NT2/D1 (cell line): ENCODE results near the gene USP17L25.
"Not testable (repeated sequence)": the region's sequence is repeated elsewhere in the genome, so short reads cannot be mapped to it uniquely, and the experiment has no call there.

Experiments used
- DNase-seq: peaks from one replicate; pipeline ENCODE4 v3.0.0-alpha.2; 2011; ENCODE audit warnings: low read depth, low spot score
- H3K27me3 ChIP-seq: 2 replicates; pipeline ENCODE4 v1.6.0; 2011; ENCODE audit warnings: mild to moderate bottlenecking; ENCODE audit not compliant: insufficient read length, insufficient read depth
- H3K36me3 ChIP-seq: 2 replicates; pipeline ENCODE4 v1.6.1; 2011; ENCODE audit warnings: mild to moderate bottlenecking, low read length, mixed read lengths; ENCODE audit not compliant: insufficient read depth, insufficient read length
- H3K4me1 ChIP-seq: 2 replicates; pipeline ENCODE4 v1.5.1; 2011; ENCODE audit not compliant: insufficient read depth, insufficient read length
- H3K4me3 ChIP-seq: 2 replicates; pipeline ENCODE4 v1.5.1; 2011; ENCODE audit warnings: low read depth; ENCODE audit not compliant: insufficient read length
- H3K9ac ChIP-seq: 2 replicates; pipeline ENCODE4 v1.6.0; 2011; ENCODE audit warnings: low read depth; ENCODE audit not compliant: insufficient read length
- H3K9me3 ChIP-seq: 2 replicates; pipeline ENCODE4 v1.5.1; 2011; ENCODE audit warnings: mild to moderate bottlenecking, low read length; ENCODE audit not compliant: insufficient read depth

Gene USP17L25, protein sequence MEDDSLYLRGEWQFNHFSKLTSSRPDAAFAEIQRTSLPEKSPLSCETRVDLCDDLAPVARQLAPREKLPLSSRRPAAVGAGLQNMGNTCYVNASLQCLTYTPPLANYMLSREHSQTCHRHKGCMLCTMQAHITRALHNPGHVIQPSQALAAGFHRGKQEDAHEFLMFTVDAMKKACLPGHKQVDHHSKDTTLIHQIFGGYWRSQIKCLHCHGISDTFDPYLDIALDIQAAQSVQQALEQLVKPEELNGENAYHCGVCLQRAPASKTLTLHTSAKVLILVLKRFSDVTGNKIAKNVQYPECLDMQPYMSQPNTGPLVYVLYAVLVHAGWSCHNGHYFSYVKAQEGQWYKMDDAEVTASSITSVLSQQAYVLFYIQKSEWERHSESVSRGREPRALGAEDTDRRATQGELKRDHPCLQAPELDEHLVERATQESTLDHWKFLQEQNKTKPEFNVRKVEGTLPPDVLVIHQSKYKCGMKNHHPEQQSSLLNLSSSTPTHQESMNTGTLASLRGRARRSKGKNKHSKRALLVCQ

DNA sequence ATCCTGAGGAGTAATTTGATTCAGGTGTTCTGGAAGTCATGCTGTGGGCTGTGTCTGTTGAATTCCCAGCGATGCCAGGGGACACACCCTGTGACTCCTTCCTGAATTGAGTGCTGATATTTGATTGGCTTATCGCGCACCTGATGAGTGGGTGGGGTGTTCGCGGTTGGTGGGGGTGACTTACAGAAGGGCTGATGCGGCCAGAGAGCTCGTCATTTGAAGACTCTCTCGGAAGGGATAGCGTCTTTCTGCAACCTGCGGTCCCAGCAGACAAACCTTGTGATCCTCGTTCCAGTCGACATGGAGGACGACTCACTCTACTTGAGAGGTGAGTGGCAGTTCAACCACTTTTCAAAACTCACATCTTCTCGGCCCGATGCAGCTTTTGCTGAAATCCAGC is at the start of gene USP17L25:
Gene USP17L25, plus strand, starts transcription at position 301 of the 400 bp plus-strand sequence. Its CDS starts 0 bp downstream, at position 301.
- not testable (repeated sequence) for H3K9me3 ChIP-seq, H3K36me3 ChIP-seq, H3K4me3 ChIP-seq, H3K4me1 ChIP-seq, H3K27me3 ChIP-seq, DNase-seq, H3K9ac ChIP-seq

DNA sequence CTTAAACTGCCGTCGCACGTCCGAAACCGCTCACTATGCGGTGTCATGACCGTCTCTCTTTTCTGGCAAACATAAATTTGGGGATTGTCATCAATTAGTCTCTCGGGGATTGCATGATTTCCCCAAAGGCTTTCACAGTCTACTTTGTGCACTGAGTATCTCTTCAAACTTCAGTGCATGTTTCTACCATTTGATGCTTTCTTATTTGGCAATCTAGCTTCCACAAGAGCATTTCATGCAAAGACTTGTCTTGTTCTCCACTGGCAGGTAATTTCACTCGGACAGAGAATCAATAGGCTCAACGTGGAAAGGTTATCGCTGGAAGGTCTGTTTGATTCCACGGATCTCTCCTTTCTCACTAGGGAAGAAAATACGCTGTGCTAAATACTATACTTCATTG is 5.5 kb upstream of the USP17L25 start:
- not testable (repeated sequence) for H3K4me1 ChIP-seq, H3K9me3 ChIP-seq, H3K27me3 ChIP-seq, H3K36me3 ChIP-seq, H3K4me3 ChIP-seq, H3K9ac ChIP-seq, DNase-seq

DNA sequence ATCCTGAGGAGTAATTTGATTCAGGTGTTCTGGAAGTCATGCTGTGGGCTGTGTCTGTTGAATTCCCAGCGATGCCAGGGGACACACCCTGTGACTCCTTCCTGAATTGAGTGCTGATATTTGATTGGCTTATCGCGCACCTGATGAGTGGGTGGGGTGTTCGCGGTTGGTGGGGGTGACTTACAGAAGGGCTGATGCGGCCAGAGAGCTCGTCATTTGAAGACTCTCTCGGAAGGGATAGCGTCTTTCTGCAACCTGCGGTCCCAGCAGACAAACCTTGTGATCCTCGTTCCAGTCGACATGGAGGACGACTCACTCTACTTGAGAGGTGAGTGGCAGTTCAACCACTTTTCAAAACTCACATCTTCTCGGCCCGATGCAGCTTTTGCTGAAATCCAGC is 4.8 kb upstream of the USP17L25 start, which contains the start of gene USP17L24:
Gene USP17L24, plus strand, starts transcription at position 301 of the 400 bp plus-strand sequence. Its CDS starts 0 bp downstream, at position 301.
- H3K27me3 ChIP-seq, H3K9ac ChIP-seq, H3K4me3 ChIP-seq, H3K36me3 ChIP-seq, DNase-seq, H3K4me1 ChIP-seq, H3K9me3 ChIP-seq: not testable (repeated sequence)

DNA sequence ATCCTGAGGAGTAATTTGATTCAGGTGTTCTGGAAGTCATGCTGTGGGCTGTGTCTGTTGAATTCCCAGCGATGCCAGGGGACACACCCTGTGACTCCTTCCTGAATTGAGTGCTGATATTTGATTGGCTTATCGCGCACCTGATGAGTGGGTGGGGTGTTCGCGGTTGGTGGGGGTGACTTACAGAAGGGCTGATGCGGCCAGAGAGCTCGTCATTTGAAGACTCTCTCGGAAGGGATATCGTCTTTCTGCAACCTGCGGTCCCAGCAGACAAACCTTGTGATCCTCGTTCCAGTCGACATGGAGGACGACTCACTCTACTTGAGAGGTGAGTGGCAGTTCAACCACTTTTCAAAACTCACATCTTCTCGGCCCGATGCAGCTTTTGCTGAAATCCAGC is 4.6 kb downstream of the USP17L25 start, which contains the start of gene USP17L26:
Gene USP17L26, plus strand, starts transcription at position 301 of the 400 bp plus-strand sequence. Its CDS starts 0 bp downstream, at position 301.
- H3K36me3 ChIP-seq, H3K27me3 ChIP-seq, DNase-seq, H3K4me1 ChIP-seq, H3K4me3 ChIP-seq, H3K9ac ChIP-seq, H3K9me3 ChIP-seq: not testable (repeated sequence)

DNA sequence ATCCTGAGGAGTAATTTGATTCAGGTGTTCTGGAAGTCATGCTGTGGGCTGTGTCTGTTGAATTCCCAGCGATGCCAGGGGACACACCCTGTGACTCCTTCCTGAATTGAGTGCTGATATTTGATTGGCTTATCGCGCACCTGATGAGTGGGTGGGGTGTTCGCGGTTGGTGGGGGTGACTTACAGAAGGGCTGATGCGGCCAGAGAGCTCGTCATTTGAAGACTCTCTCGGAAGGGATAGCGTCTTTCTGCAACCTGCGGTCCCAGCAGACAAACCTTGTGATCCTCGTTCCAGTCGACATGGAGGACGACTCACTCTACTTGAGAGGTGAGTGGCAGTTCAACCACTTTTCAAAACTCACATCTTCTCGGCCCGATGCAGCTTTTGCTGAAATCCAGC is 9.4 kb downstream of the USP17L25 start, which contains the start of gene USP17L5:
Gene USP17L5, plus strand, starts transcription at position 301 of the 400 bp plus-strand sequence. Its CDS starts 0 bp downstream, at position 301.
- H3K36me3 ChIP-seq, H3K27me3 ChIP-seq, DNase-seq, H3K4me3 ChIP-seq, H3K9me3 ChIP-seq, H3K4me1 ChIP-seq, H3K9ac ChIP-seq: not testable (repeated sequence)

DNA sequence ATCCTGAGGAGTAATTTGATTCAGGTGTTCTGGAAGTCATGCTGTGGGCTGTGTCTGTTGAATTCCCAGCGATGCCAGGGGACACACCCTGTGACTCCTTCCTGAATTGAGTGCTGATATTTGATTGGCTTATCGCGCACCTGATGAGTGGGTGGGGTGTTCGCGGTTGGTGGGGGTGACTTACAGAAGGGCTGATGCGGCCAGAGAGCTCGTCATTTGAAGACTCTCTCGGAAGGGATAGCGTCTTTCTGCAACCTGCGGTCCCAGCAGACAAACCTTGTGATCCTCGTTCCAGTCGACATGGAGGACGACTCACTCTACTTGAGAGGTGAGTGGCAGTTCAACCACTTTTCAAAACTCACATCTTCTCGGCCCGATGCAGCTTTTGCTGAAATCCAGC is 14.1 kb downstream of the USP17L25 start, which contains the start of gene USP17L27:
Gene USP17L27, plus strand, starts transcription at position 301 of the 400 bp plus-strand sequence. Its CDS starts 0 bp downstream, at position 301.
- H3K9ac ChIP-seq, H3K36me3 ChIP-seq, H3K4me1 ChIP-seq, H3K4me3 ChIP-seq, H3K27me3 ChIP-seq, DNase-seq, H3K9me3 ChIP-seq: not testable (repeated sequence)

DNA sequence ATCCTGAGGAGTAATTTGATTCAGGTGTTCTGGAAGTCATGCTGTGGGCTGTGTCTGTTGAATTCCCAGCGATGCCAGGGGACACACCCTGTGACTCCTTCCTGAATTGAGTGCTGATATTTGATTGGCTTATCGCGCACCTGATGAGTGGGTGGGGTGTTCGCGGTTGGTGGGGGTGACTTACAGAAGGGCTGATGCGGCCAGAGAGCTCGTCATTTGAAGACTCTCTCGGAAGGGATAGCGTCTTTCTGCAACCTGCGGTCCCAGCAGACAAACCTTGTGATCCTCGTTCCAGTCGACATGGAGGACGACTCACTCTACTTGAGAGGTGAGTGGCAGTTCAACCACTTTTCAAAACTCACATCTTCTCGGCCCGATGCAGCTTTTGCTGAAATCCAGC is 18.9 kb downstream of the USP17L25 start, which contains the start of gene USP17L28:
Gene USP17L28, plus strand, starts transcription at position 301 of the 400 bp plus-strand sequence. Its CDS starts 0 bp downstream, at position 301.
- not testable (repeated sequence) for H3K36me3 ChIP-seq, H3K4me1 ChIP-seq, H3K9ac ChIP-seq, H3K27me3 ChIP-seq, DNase-seq, H3K9me3 ChIP-seq, H3K4me3 ChIP-seq

DNA sequence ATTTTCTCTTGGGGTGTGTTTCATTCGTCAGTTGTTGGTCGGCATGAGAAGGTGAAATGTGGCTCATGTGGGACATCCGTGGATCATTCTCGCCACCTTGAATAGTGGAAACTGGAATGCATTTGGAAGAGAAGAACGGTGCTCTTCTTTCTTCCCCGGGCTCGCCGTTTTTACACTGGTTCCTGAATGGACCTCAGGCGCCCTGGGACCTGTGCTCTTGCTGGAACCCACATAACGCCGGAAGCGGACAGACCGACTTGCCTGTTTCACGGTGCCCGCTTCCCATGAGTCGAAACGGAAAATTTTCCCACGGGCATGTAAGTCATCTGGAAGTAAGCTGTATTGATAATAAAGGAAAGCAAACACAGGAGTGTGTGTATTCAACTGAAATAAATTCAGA is 21.2 kb downstream of the USP17L25 start:
- H3K4me1 ChIP-seq, H3K9me3 ChIP-seq, H3K9ac ChIP-seq, H3K36me3 ChIP-seq, DNase-seq, H3K27me3 ChIP-seq, H3K4me3 ChIP-seq: not testable (repeated sequence)

DNA sequence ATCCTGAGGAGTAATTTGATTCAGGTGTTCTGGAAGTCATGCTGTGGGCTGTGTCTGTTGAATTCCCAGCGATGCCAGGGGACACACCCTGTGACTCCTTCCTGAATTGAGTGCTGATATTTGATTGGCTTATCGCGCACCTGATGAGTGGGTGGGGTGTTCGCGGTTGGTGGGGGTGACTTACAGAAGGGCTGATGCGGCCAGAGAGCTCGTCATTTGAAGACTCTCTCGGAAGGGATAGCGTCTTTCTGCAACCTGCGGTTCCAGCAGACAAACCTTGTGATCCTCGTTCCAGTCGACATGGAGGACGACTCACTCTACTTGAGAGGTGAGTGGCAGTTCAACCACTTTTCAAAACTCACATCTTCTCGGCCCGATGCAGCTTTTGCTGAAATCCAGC is 23.6 kb downstream of the USP17L25 start, which contains the start of gene USP17L29:
Gene USP17L29, plus strand, starts transcription at position 301 of the 400 bp plus-strand sequence. Its CDS starts 0 bp downstream, at position 301.
- not testable (repeated sequence) for H3K4me1 ChIP-seq, H3K4me3 ChIP-seq, DNase-seq, H3K27me3 ChIP-seq, H3K9me3 ChIP-seq, H3K36me3 ChIP-seq, H3K9ac ChIP-seq

DNA sequence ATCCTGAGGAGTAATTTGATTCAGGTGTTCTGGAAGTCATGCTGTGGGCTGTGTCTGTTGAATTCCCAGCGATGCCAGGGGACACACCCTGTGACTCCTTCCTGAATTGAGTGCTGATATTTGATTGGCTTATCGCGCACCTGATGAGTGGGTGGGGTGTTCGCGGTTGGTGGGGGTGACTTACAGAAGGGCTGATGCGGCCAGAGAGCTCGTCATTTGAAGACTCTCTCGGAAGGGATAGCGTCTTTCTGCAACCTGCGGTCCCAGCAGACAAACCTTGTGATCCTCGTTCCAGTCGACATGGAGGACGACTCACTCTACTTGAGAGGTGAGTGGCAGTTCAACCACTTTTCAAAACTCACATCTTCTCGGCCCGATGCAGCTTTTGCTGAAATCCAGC is 33.1 kb downstream of the USP17L25 start, which contains the start of gene USP17L30:
Gene USP17L30, plus strand, starts transcription at position 301 of the 400 bp plus-strand sequence. Its CDS starts 0 bp downstream, at position 301.
- not testable (repeated sequence) for H3K36me3 ChIP-seq, H3K27me3 ChIP-seq, H3K9me3 ChIP-seq, H3K4me3 ChIP-seq, H3K4me1 ChIP-seq, DNase-seq, H3K9ac ChIP-seq

DNA sequence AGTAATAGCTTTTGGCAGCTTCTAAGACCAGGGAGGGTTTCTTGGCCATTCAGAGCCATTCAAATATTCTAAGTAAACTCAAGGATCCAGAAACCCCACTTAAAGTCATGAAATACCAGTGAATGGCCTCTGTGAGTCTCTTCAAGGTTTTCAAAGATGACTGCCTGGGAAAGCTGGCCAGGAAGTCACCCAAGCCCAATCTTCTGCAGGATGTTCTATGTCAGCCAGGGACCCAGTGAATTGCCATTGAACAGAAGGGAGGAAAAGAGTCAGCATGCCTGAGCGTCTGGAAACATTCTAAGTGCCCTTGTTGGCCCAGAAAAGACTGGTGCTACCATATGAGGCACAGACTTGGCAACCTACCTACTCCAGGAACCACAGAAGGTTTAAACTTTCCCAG is 50.2 kb downstream of the USP17L25 start:
- not testable (repeated sequence) for H3K27me3 ChIP-seq, DNase-seq, H3K36me3 ChIP-seq, H3K4me1 ChIP-seq, H3K9ac ChIP-seq, H3K4me3 ChIP-seq, H3K9me3 ChIP-seq
